Measurements from ENCODE around the gene TNS3. TPM values are rescaled to one million over a fixed set of nuclear protein-coding genes. Genes with fewer than 3 reads are reported as not detected.
A peak's percentile ranks its signal among the peaks of the same experiment; 100 is the strongest.

The TNS3 gene
- total and polyA plus RNA-seq, 2 of the 13 experiments (the other 11 are each of a cell fraction or from before 2014, with no cell fraction given), result 52.9 to 55.7 TPM

- TF ChIP-seq PRDM4 (CRISPR knock-in tag; IDR thresholded peaks at IDR 0.05; ENCODE audit: borderline replicate concordance) (no peak), ZFP41 (CRISPR knock-in tag; IDR thresholded peaks at IDR 0.05; ENCODE audit: borderline replicate concordance) (no peak), GRHL1 (CRISPR knock-in tag; conservative IDR thresholded peaks at IDR 0.05) (no peak), TFDP2 (CRISPR knock-in tag; IDR thresholded peaks at IDR 0.05) (no peak), ZBED4 (CRISPR knock-in tag; IDR thresholded peaks at IDR 0.05; ENCODE audit: borderline replicate concordance) (no peak), GTF3A (CRISPR knock-in tag; conservative IDR thresholded peaks at IDR 0.05) (no peak), POLR2A (IDR thresholded peaks at IDR 0.05; ENCODE audit: insufficient read depth in 1 of 2, low read depth in 2 of 2, low read length in 2 of 2) (peak in 1 of 2 experiments; percentile 33; a peak in 2 of 4 replicates), TAF15 (IDR thresholded peaks at IDR 0.05; ENCODE audit: low read depth, low read length, poor library complexity, severe bottlenecking) (no peak), ZNF879 (CRISPR knock-in tag; IDR thresholded peaks at IDR 0.05) (no peak), DNMT3B (CRISPR knock-in tag; conservative IDR thresholded peaks at IDR 0.05) (no peak), ZNF326 (CRISPR knock-in tag; IDR thresholded peaks at IDR 0.05; ENCODE audit: borderline replicate concordance) (no peak), TCF7 (IDR thresholded peaks at IDR 0.05; ENCODE audit: low read depth) (0 out of 2 replicates have a peak, but pooled peaks have one; percentile 18), ZSCAN31 (CRISPR knock-in tag; IDR thresholded peaks at IDR 0.05; ENCODE audit: low read depth) (no peak), ZBTB49 (CRISPR knock-in tag; IDR thresholded peaks at IDR 0.05; ENCODE audit: borderline replicate concordance) (no peak), PHF5A (CRISPR knock-in tag; IDR thresholded peaks at IDR 0.05; ENCODE audit: low read depth, unreplicated experiment) (no peak), ARNT (IDR thresholded peaks at IDR 0.05) (no peak), CBX5 (CRISPR knock-in tag; IDR thresholded peaks at IDR 0.05; ENCODE audit: borderline replicate concordance) (no peak), MATR3 (CRISPR knock-in tag; IDR thresholded peaks at IDR 0.05) (no peak), ELF1 (CRISPR knock-in tag; IDR thresholded peaks at IDR 0.05) (no peak; the same call in 1 of the 2 replicates)
Observed at GRCh38 chr7:47538846-47539311, 43.0 kb downstream of the TNS3 start (continued).

All from HepG2 (cell line).